PC-3 (cell line): Measurements from ENCODE around the gene PPP1R12B.
"Not testable (repeated sequence)": the region's sequence is repeated elsewhere in the genome, so short reads cannot be mapped to it uniquely, and the experiment has no call there.

Experiments used
- EZH2 ChIP-seq: fragments of 300-600 bp; sonication (generic); IDR thresholded peaks from one replicate; pipeline ENCODE4 v1.6.1; 2017; ENCODE audit warnings: antibody characterized with exemption, mild to moderate bottlenecking, low read length; ENCODE audit not compliant: unreplicated experiment
- EZH2phosphoT487 ChIP-seq: fragments of 300-600 bp; sonication (generic); IDR thresholded peaks from 2 replicates; pipeline ENCODE4 v1.6.1; 2018; ENCODE audit warnings: mild to moderate bottlenecking, antibody characterized with exemption, low read length, borderline replicate concordance
- TF ChIP-seq, protein P1 (sequence below): fragments of 300-600 bp; sonication (generic); conservative IDR thresholded peaks from 2 replicates; pipeline ENCODE4 v1.5.1; 2017; ENCODE audit warnings: antibody characterized with exemption, low read depth, mild to moderate bottlenecking, low read length

DNA sequence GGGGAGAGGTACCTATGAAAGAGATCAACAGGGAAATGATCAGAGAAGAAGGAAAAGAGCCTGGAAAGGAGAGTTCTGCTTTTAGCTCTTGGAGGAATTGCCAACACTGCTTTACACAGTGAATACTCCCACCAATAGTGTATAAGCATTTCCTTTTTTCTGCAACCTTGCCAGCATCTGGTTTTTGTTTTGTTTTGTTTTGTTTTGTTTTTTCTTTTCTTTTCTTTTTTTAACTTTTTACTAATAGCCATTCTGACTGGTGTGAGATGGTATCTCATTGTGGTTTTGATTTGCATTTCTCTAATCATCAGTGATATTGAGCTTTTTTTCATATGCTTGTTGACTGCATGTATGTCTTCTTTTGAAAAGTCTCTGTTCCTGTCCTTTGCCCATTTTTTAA, 165.4 kb downstream of the PPP1R12B start:
- TF ChIP-seq, protein P1, sequence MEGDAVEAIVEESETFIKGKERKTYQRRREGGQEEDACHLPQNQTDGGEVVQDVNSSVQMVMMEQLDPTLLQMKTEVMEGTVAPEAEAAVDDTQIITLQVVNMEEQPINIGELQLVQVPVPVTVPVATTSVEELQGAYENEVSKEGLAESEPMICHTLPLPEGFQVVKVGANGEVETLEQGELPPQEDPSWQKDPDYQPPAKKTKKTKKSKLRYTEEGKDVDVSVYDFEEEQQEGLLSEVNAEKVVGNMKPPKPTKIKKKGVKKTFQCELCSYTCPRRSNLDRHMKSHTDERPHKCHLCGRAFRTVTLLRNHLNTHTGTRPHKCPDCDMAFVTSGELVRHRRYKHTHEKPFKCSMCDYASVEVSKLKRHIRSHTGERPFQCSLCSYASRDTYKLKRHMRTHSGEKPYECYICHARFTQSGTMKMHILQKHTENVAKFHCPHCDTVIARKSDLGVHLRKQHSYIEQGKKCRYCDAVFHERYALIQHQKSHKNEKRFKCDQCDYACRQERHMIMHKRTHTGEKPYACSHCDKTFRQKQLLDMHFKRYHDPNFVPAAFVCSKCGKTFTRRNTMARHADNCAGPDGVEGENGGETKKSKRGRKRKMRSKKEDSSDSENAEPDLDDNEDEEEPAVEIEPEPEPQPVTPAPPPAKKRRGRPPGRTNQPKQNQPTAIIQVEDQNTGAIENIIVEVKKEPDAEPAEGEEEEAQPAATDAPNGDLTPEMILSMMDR: not testable (repeated sequence)
- TF ChIP-seq EZH2, EZH2phosphoT487: not testable (repeated sequence)
